Ishikawa (cell line): ENCODE results near the gene LDHD.

Experiments
- CEBPB ChIP-seq: IDR thresholded peaks from 2 replicates; pipeline ENCODE4 v1.6.1; 2012
- CREB1 ChIP-seq: IDR thresholded peaks from 2 replicates; pipeline ENCODE4 v1.6.1; 2012; ENCODE audit warnings: low read depth
- EGR1 ChIP-seq: IDR thresholded peaks from 2 replicates; pipeline ENCODE4 v1.6.1; 2012
- EP300 ChIP-seq: IDR thresholded peaks from 2 replicates; pipeline ENCODE4 v1.6.1; 2012; ENCODE audit warnings: borderline replicate concordance
- FOXM1 ChIP-seq: IDR thresholded peaks from 2 replicates; pipeline ENCODE4 v1.6.1; 2012; ENCODE audit warnings: low read depth, borderline replicate concordance
- MAX ChIP-seq: IDR thresholded peaks from 2 replicates; pipeline ENCODE4 v1.6.1; 2012
- NFIC ChIP-seq: IDR thresholded peaks from 2 replicates; pipeline ENCODE4 v1.6.1; 2012
- RAD21 ChIP-seq: IDR thresholded peaks from 2 replicates; pipeline ENCODE4 v1.6.1; 2012; ENCODE audit warnings: low read depth
- REST ChIP-seq: IDR thresholded peaks from 2 replicates; pipeline ENCODE4 v1.6.1; 2012; ENCODE audit warnings: low read depth, mild to moderate bottlenecking
- TAF1 ChIP-seq: IDR thresholded peaks from 2 replicates; pipeline ENCODE4 v1.6.1; 2012; ENCODE audit warnings: low read depth, mild to moderate bottlenecking
- TEAD4 ChIP-seq: IDR thresholded peaks from 2 replicates; pipeline ENCODE4 v1.6.1; 2012
- USF1 ChIP-seq: IDR thresholded peaks from 2 replicates; pipeline ENCODE4 v1.6.1; 2012
- YY1 ChIP-seq: IDR thresholded peaks from 2 replicates; pipeline ENCODE4 v1.6.1; 2012; ENCODE audit warnings: low read depth
- ZBTB7A ChIP-seq: IDR thresholded peaks from 2 replicates; pipeline ENCODE4 v1.6.1; 2012; ENCODE audit warnings: low read depth

GRCh38 chr16:75118943-75119539, 2.5 kb upstream of the LDHD start:
- TF ChIP-seq EP300 (no peak), TEAD4 (no peak), YY1 (no peak), TAF1 (no peak), USF1 (no peak), RAD21 (no peak), FOXM1 (no peak), MAX (no peak), REST (no peak), ZBTB7A (no peak), CEBPB (no peak), EGR1 (no peak), CREB1 (no peak), NFIC (no peak)
